HUDEP-2 (cell line): Measurements from ENCODE around the gene SCAF11.

ENCODE experiments used
- DNase-seq, 76 experiments: peaks; one replicate each; lab custom pipeline; 2025; ENCODE audit not compliant: unreplicated experiment in 76 of 76; lab: John Stamatoyannopoulos, UW

SCAF11 gene

GRCh38 chr12:45933504-45933903 lies 56.9 kb downstream of the SCAF11 start:
- no peak for DNase-seq

- no peak for DNase-seq
Observed at GRCh38 chr12:45930369-45930768, 60.0 kb downstream of the SCAF11 start.

GRCh38 chr12:45928309-45928708 lies 62.1 kb downstream of the SCAF11 start:
- DNase-seq: no peak

- DNase-seq: no peak
Observed at GRCh38 chr12:45918818-45919217, 71.6 kb downstream of the SCAF11 start.

- DNase-seq: no peak
Observed at GRCh38 chr12:45915405-45915804, 75.0 kb downstream of the SCAF11 start.

- DNase-seq: no peak
Observed at GRCh38 chr12:45914090-45914489, 76.3 kb downstream of the SCAF11 start.

GRCh38 chr12:45913631-45914030 lies 76.7 kb downstream of the SCAF11 start:
- DNase-seq: no peak

- no peak for DNase-seq
Observed at GRCh38 chr12:45912774-45913173, 77.6 kb downstream of the SCAF11 start.

GRCh38 chr12:45909041-45909713 lies 81.2 kb downstream of the SCAF11 start:
- no peak for DNase-seq

- DNase-seq: no peak
Observed at GRCh38 chr12:45907955-45908354, 82.4 kb downstream of the SCAF11 start.

- no peak for DNase-seq
Observed at GRCh38 chr12:45898094-45898493, 92.3 kb downstream of the SCAF11 start.

- no peak for DNase-seq
Observed at GRCh38 chr12:45895961-45896360, 94.4 kb downstream of the SCAF11 start.

- peak in 3 of 76 experiments; percentile 5 to 30 (median 6) for DNase-seq
Observed at GRCh38 chr12:45893240-45893639, 97.1 kb downstream of the SCAF11 start.

- no peak for DNase-seq
Observed at GRCh38 chr12:45890276-45890675, 100.1 kb downstream of the SCAF11 start.

GRCh38 chr12:45887544-45887943 lies 102.8 kb downstream of the SCAF11 start:
- DNase-seq: no peak

- no peak for DNase-seq
Observed at GRCh38 chr12:45886685-45887084, 103.7 kb downstream of the SCAF11 start.

GRCh38 chr12:45883187-45883586 lies 107.2 kb downstream of the SCAF11 start:
- no peak for DNase-seq

- no peak for DNase-seq
Observed at GRCh38 chr12:45880533-45880932, 109.8 kb downstream of the SCAF11 start.

GRCh38 chr12:45879363-45879895 lies 110.9 kb downstream of the SCAF11 start:
- peak in 1 of 76 experiments; percentile 15 for DNase-seq

- no peak for DNase-seq
Observed at GRCh38 chr12:45878630-45879255, 111.6 kb downstream of the SCAF11 start.

- DNase-seq: no peak
Observed at GRCh38 chr12:45877069-45877468, 113.3 kb downstream of the SCAF11 start.

GRCh38 chr12:45872446-45872845 lies 117.9 kb downstream of the SCAF11 start:
- peak in 28 of 76 experiments; percentile 2 to 65 (median 12) for DNase-seq
